HG03432 (cell line): ENCODE measurements around the gene LRRK2.
"Not testable (repeated sequence)": the region's sequence is repeated elsewhere in the genome, so short reads cannot be mapped to it uniquely, and the experiment has no call there.

ENCODE experiments used
- ATAC-seq: cut with Tn5 transposase; IDR thresholded peaks from one replicate; pipeline ENCODE4 v1.9.1; 2021; ENCODE audit warnings: mild to moderate bottlenecking, moderate library complexity; ENCODE audit not compliant: unreplicated experiment

The LRRK2 gene

GRCh38 chr12:40312982-40313576 lies 88.3 kb downstream of the LRRK2 start:
- ATAC-seq, result no peak

GRCh38 chr12:40313928-40314327 lies 89.1 kb downstream of the LRRK2 start:
- peak; percentile 83 for ATAC-seq

GRCh38 chr12:40314927-40315326 lies 90.1 kb downstream of the LRRK2 start:
- no peak for ATAC-seq

GRCh38 chr12:40315375-40315774 lies 90.6 kb downstream of the LRRK2 start:
- no peak for ATAC-seq

- no peak for ATAC-seq
Measured at GRCh38 chr12:40324261-40324660, 99.5 kb downstream of the LRRK2 start.

GRCh38 chr12:40325349-40325960 lies 100.7 kb downstream of the LRRK2 start:
- peak; percentile 93 for ATAC-seq

- no peak for ATAC-seq
Measured at GRCh38 chr12:40327535-40327934, 102.7 kb downstream of the LRRK2 start.

GRCh38 chr12:40330180-40330579 lies 105.4 kb downstream of the LRRK2 start:
- no peak for ATAC-seq

- no peak for ATAC-seq
Measured at GRCh38 chr12:40331886-40332285, 107.1 kb downstream of the LRRK2 start.

GRCh38 chr12:40335991-40336390 lies 111.2 kb downstream of the LRRK2 start:
- ATAC-seq, result no peak

- ATAC-seq, result peak; percentile 67
Measured at GRCh38 chr12:40336573-40337199, 111.9 kb downstream of the LRRK2 start.

- ATAC-seq, result no peak
Measured at GRCh38 chr12:40338071-40338470, 113.3 kb downstream of the LRRK2 start.

- no peak for ATAC-seq
Measured at GRCh38 chr12:40338621-40339020, 113.8 kb downstream of the LRRK2 start.

- ATAC-seq, result peak; percentile 84
Measured at GRCh38 chr12:40342010-40342409, 117.2 kb downstream of the LRRK2 start.

GRCh38 chr12:40343124-40343523 lies 118.3 kb downstream of the LRRK2 start:
- no peak for ATAC-seq

- ATAC-seq, result no peak
Measured at GRCh38 chr12:40344312-40344711, 119.5 kb downstream of the LRRK2 start.

- no peak for ATAC-seq
Measured at GRCh38 chr12:40351976-40352375, 127.2 kb downstream of the LRRK2 start.

- peak; percentile 44 for ATAC-seq
Measured at GRCh38 chr12:40375076-40375475, 150.3 kb downstream of the LRRK2 start.

- peak; percentile 74 for ATAC-seq
Measured at GRCh38 chr12:40376533-40377267, 151.9 kb downstream of the LRRK2 start.

GRCh38 chr12:40378691-40379090 lies 153.9 kb downstream of the LRRK2 start:
- ATAC-seq, result no peak

- peak; percentile 68 for ATAC-seq
Measured at GRCh38 chr12:40382217-40382616, 157.4 kb downstream of the LRRK2 start.

- not testable (repeated sequence) for ATAC-seq
Measured at GRCh38 chr12:40387279-40387678, 162.5 kb downstream of the LRRK2 start.
